Esophagus (tissue), 2 donors: ENCODE results near the gene SMIM38. TPM values are rescaled to one million over a fixed set of nuclear protein-coding genes. Genes with fewer than 3 reads are reported as not detected.

Experiments used
- H3K27ac ChIP-seq, 2 donors: one replicate each; pipeline ENCODE4 v1.5.1; 2013; ENCODE audit warnings: low read depth in 2 of 2, mild to moderate bottlenecking in 2 of 2, inconsistent platforms in 1 of 2, low read length in 1 of 2, moderate library complexity in 1 of 2
- H3K27me3 ChIP-seq, 2 donors: one replicate each; pipeline ENCODE4 v1.6.1; 2013; ENCODE audit warnings: low read length in 2 of 2, control low read depth in 1 of 2, mild to moderate bottlenecking in 1 of 2; ENCODE audit not compliant: insufficient read depth in 2 of 2, control insufficient read depth in 1 of 2
- H3K36me3 ChIP-seq, 2 donors: one replicate each; pipeline ENCODE4 v1.6.1; 2013; ENCODE audit warnings: low read length in 1 of 2; ENCODE audit not compliant: control insufficient read depth in 2 of 2, insufficient read depth in 2 of 2
- H3K4me1 ChIP-seq, 2 donors: one replicate each; pipeline ENCODE4 v1.6.1; 2013; ENCODE audit warnings: low read length in 1 of 2; ENCODE audit not compliant: control insufficient read depth in 2 of 2, insufficient read depth in 2 of 2
- H3K4me3 ChIP-seq, 2 donors: one replicate each; pipeline ENCODE4 v1.5.1; 2013; ENCODE audit warnings: low read length in 2 of 2, mild to moderate bottlenecking in 2 of 2, low read depth in 1 of 2, moderate library complexity in 1 of 2
- H3K9me3 ChIP-seq, 2 donors: one replicate each; pipeline ENCODE4 v1.6.1; 2013; ENCODE audit warnings: mild to moderate bottlenecking in 2 of 2, low read depth in 1 of 2, low read length in 1 of 2, moderate library complexity in 1 of 2; ENCODE audit not compliant: control insufficient read depth in 2 of 2, insufficient read depth in 1 of 2
- WGBS, 2 donors: extraction: QIAGEN DNeasy Blood & Tissue Kit; methylation state at CpG; one replicate each; pipeline ENCODE4 v1.1.7; 2013; 5-methylcytosine and 5-hydroxymethylcytosine counted together
- polyA plus RNA-seq, 2 donors: library from polyadenylated mRNA; stranded (reverse); fragments of 200-250 nt; gene quantifications; one replicate each; pipeline ENCODE4 v1.2.3, GENCODE V29; 2013
- donor health status: healthy with polysubstance abuse.
- donor health status: Bipolar disorder and iron deficiency.

Gene SMIM38
- polyA plus RNA-seq, 2 donors, result 0.08 to 0.11 TPM

GRCh38 chr11:69195824-69196782, 40.4 kb downstream of the SMIM38 start:
- H3K4me3 ChIP-seq, result no peak overlapping the region
- no peaks in the 10 kb centered on the region for H3K36me3 ChIP-seq
- H3K4me1 ChIP-seq, result peaks cover 0 to 4% of the 10 kb centered on the region in 2 donors
- no peaks in the 10 kb centered on the region for H3K27me3 ChIP-seq
- no peak overlapping the region for H3K27ac ChIP-seq
- WGBS, 2 donors, result 81 to 88% methylated on average over 35 of the region's 35 CpGs
- H3K9me3 ChIP-seq, result peaks cover 0 to 2% of the 10 kb centered on the region in 2 donors

- H3K4me3 ChIP-seq, result no peak overlapping the region
- H3K9me3 ChIP-seq, result peaks cover 0 to 2% of the 10 kb centered on the region in 2 donors
- H3K36me3 ChIP-seq, result no peaks in the 10 kb centered on the region
- H3K4me1 ChIP-seq, result peaks cover 0 to 4% of the 10 kb centered on the region in 2 donors
- WGBS, 2 donors, result 95% methylated on average over 14 of the region's 14 CpGs
- H3K27ac ChIP-seq, result no peak overlapping the region
- H3K27me3 ChIP-seq, result no peaks in the 10 kb centered on the region
These were observed 41.0 kb downstream of the SMIM38 start for GRCh38 chr11:69196783-69197169.

GRCh38 chr11:69198891-69199582, 43.3 kb downstream of the SMIM38 start:
- Histone ChIP-seq H3K4me1 (no peaks in the 10 kb centered on the region), H3K4me3 (no peak overlapping the region), H3K9me3 (peaks cover 0 to 2% of the 10 kb centered on the region in 2 donors), H3K27ac (no peak overlapping the region), H3K27me3 (no peaks in the 10 kb centered on the region), H3K36me3 (no peaks in the 10 kb centered on the region)
- WGBS, 2 donors, result 68 to 74% methylated on average over 5 of the region's 5 CpGs

GRCh38 chr11:69199583-69200315, 44.0 kb downstream of the SMIM38 start:
- WGBS, 2 donors, result 78 to 85% methylated on average over 10 of the region's 10 CpGs

GRCh38 chr11:69200331-69201065, 44.8 kb downstream of the SMIM38 start:
- Histone ChIP-seq H3K4me3 (no peak overlapping the region), H3K27ac (no peak overlapping the region), H3K9me3 (peaks cover 0 to 2% of the 10 kb centered on the region in 2 donors), H3K4me1 (no peaks in the 10 kb centered on the region), H3K27me3 (no peaks in the 10 kb centered on the region), H3K36me3 (no peaks in the 10 kb centered on the region)
- 64% methylated on average over 32 of the region's 32 CpGs for WGBS, 2 donors

More at GRCh38 chr11:69199583-69200315, 44.0 kb downstream of the SMIM38 start:
- no peaks in the 10 kb centered on the region for H3K4me1 ChIP-seq
- no peaks in the 10 kb centered on the region for H3K36me3 ChIP-seq
- H3K4me3 ChIP-seq, result no peak overlapping the region
- H3K27ac ChIP-seq, result no peak overlapping the region
- H3K9me3 ChIP-seq, result peaks cover 0 to 2% of the 10 kb centered on the region in 2 donors
- no peaks in the 10 kb centered on the region for H3K27me3 ChIP-seq

- Histone ChIP-seq H3K27me3 (no peaks in the 10 kb centered on the region), H3K9me3 (no peaks in the 10 kb centered on the region), H3K4me3 (no peak overlapping the region), H3K4me1 (no peaks in the 10 kb centered on the region), H3K36me3 (no peaks in the 10 kb centered on the region), H3K27ac (no peak overlapping the region)
- WGBS, 2 donors, result 92 to 95% methylated on average over 4 of the region's 4 CpGs
These were observed 45.3 kb downstream of the SMIM38 start for GRCh38 chr11:69201066-69201365.

GRCh38 chr11:69201764-69202370, 46.1 kb downstream of the SMIM38 start:
- H3K9me3 ChIP-seq, result no peaks in the 10 kb centered on the region
- no peak overlapping the region for H3K27ac ChIP-seq
- no peaks in the 10 kb centered on the region for H3K27me3 ChIP-seq
- H3K36me3 ChIP-seq, result no peaks in the 10 kb centered on the region
- WGBS, 2 donors, result 85 to 94% methylated on average over 7 of the region's 7 CpGs
- no peaks in the 10 kb centered on the region for H3K4me1 ChIP-seq
- H3K4me3 ChIP-seq, result no peak overlapping the region

GRCh38 chr11:69202511-69203221, 46.9 kb downstream of the SMIM38 start:
- Histone ChIP-seq H3K4me3 (no peak overlapping the region), H3K4me1 (no peaks in the 10 kb centered on the region), H3K9me3 (no peaks in the 10 kb centered on the region), H3K27ac (no peak overlapping the region), H3K36me3 (no peaks in the 10 kb centered on the region), H3K27me3 (no peaks in the 10 kb centered on the region)
- 87 to 90% methylated on average over 25 of the region's 25 CpGs for whole genome bisulfite sequencing, 2 donors
